Vagina (tissue), 2 donors: Measurements from ENCODE around the gene APOBEC3F. TPM values are rescaled to one million over a fixed set of nuclear protein-coding genes. Genes with fewer than 3 reads are reported as not detected.

Experiments used
- DNase-seq, 2 donors: peaks; one replicate each; pipeline ENCODE4 v3.0.0-alpha.2; 2017; ENCODE audit errors: extremely low spot score in 2 of 2
- H3K27ac ChIP-seq: fragments of 200-600 bp; sonication (generic); one replicate; pipeline ENCODE4 v1.5.1; 2019
- H3K27me3 ChIP-seq: fragments of 200-600 bp; sonication (generic); one replicate; pipeline ENCODE4 v1.5.1; 2019
- H3K36me3 ChIP-seq, 2 donors: fragments of 200-600 bp; sonication (generic); one replicate each; pipeline ENCODE4 v1.5.1; 2017 to 2019
- H3K4me1 ChIP-seq: fragments of 200-600 bp; sonication (generic); one replicate; pipeline ENCODE4 v1.5.1; 2019
- H3K4me3 ChIP-seq, 2 donors: fragments of 200-600 bp; sonication (generic); 1 replicate in 1 of 2; 2 replicates in 1 of 2; pipeline ENCODE4 v1.5.1; 2016 to 2019
- H3K9me3 ChIP-seq: fragments of 200-600 bp; sonication (generic); one replicate; pipeline ENCODE4 v1.5.1; 2019
- CTCF ChIP-seq, 3 experiments: fragments of 450-650 bp in 2 of 3; fragments of 200-600 bp in 1 of 3; sonication (generic) in 1 of 3; IDR thresholded peaks; one replicate each; pipeline ENCODE4 v1.5.1; 2017 to 2019; ENCODE audit warnings: antibody characterized with exemption in 3 of 3, mild to moderate bottlenecking in 2 of 3, moderate library complexity in 2 of 3
- POLR2A ChIP-seq, 2 donors: fragments of 450-650 bp; IDR thresholded peaks; one replicate each; pipeline ENCODE4 v1.6.1; 2017; ENCODE audit warnings: antibody characterized with exemption in 2 of 2, mild to moderate bottlenecking in 2 of 2, moderate library complexity in 2 of 2
- POLR2AphosphoS5 ChIP-seq, 2 donors: sonication (generic); formaldehyde crosslinking; IDR thresholded peaks; one replicate each; pipeline ENCODE4 v1.9.0; 2017; ENCODE audit warnings: antibody characterized with exemption in 2 of 2, mild to moderate bottlenecking in 2 of 2, low read depth in 1 of 2; ENCODE audit not compliant: insufficient read depth in 1 of 2
- intact Hi-C: fragments of 100-400 bp; cut with DNase I; formaldehyde crosslinking; loops from one replicate; pipeline ENCODE4 v1.15.1; 2023
- total RNA-seq: library from RNA; depleted of rRNA; stranded (reverse); fragments of >200 nt; gene quantifications from one replicate; pipeline ENCODE4 v1.2.3, GENCODE V29; 2016

APOBEC3F gene
- total RNA-seq, 1 donor from 2014 or later = 2.7 TPM

- Histone ChIP-seq H3K27me3 (no peaks in the 10 kb centered on the region), H3K27ac (no peak overlapping the region), H3K4me1 (no peaks in the 10 kb centered on the region), H3K36me3 (no peaks in the 10 kb centered on the region), H3K4me3 (no peak overlapping the region), H3K9me3 (no peaks in the 10 kb centered on the region)
- no peak for DNase-seq
- TF ChIP-seq POLR2AphosphoS5 (IDR thresholded peaks at IDR 0.05; ENCODE audit: insufficient read depth in 1 of 2, low read depth in 1 of 2) = no peak
- TF ChIP-seq POLR2A (IDR thresholded peaks at IDR 0.05) = no peak
- TF ChIP-seq CTCF (IDR thresholded peaks at IDR 0.05) = no peak
- intact Hi-C loops = no loop called here
These were observed 49.3 kb downstream of the APOBEC3F start for GRCh38 chr22:39089928-39090327.

DNA sequence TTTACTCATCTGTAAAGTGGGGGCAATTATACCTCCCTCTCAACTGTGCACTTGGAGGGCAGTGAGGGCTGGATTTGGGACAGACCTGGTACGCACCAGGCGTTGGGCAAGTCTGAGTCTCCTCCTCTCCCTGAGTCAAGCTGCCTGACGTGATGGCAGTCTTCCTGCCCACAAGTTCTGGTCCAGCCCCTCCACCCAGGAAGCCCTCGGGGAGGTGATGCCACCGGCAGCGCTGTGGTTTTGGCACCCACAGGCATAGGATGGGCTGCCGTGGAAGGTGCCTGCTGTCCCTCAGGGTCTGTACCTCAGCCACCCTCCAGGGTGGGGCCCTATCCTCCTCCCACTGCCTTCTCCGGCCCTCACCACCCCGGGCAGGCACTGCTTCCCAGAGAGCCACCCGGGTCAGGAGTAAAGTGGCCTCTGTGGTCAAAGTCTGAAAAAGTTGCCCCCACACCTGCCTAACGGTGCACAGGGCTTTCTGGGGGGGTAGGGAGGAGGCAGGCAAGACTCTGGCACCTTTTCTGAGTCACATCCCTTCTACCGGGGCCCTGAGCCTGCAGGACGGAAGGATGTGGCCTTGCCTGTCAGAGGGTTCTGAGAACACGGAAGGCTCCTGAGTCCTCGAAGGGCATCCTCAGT lies 49.9 kb downstream of the APOBEC3F start:
- DNase-seq = no peak
- intact Hi-C loops = no loop called here
- H3K27ac ChIP-seq = no peak overlapping the region

GRCh38 chr22:39091126-39092081 lies 50.7 kb downstream of the APOBEC3F start:
- Histone ChIP-seq H3K4me3 (no peak overlapping the region), H3K4me1 (peaks cover under 1% of the 10 kb centered on the region), H3K36me3 (no peaks in the 10 kb centered on the region), H3K27ac (no peak overlapping the region), H3K27me3 (no peaks in the 10 kb centered on the region), H3K9me3 (no peaks in the 10 kb centered on the region)
- no peak for TF ChIP-seq POLR2A (IDR thresholded peaks at IDR 0.05)
- no peak for TF ChIP-seq CTCF (IDR thresholded peaks at IDR 0.05)
- DNase-seq = no peak
- intact Hi-C loops = no loop called here

More for the DNA sequence above, 49.9 kb downstream of the APOBEC3F start:
- Histone ChIP-seq H3K4me3 (no peak overlapping the region), H3K27me3 (no peaks in the 10 kb centered on the region), H3K4me1 (no peaks in the 10 kb centered on the region), H3K9me3 (no peaks in the 10 kb centered on the region), H3K36me3 (no peaks in the 10 kb centered on the region)
- TF ChIP-seq POLR2AphosphoS5 (IDR thresholded peaks at IDR 0.05; ENCODE audit: insufficient read depth in 1 of 2, low read depth in 1 of 2) (peak in 1 of 2 donors; percentile 68), CTCF (IDR thresholded peaks at IDR 0.05) (no peak)

DNA sequence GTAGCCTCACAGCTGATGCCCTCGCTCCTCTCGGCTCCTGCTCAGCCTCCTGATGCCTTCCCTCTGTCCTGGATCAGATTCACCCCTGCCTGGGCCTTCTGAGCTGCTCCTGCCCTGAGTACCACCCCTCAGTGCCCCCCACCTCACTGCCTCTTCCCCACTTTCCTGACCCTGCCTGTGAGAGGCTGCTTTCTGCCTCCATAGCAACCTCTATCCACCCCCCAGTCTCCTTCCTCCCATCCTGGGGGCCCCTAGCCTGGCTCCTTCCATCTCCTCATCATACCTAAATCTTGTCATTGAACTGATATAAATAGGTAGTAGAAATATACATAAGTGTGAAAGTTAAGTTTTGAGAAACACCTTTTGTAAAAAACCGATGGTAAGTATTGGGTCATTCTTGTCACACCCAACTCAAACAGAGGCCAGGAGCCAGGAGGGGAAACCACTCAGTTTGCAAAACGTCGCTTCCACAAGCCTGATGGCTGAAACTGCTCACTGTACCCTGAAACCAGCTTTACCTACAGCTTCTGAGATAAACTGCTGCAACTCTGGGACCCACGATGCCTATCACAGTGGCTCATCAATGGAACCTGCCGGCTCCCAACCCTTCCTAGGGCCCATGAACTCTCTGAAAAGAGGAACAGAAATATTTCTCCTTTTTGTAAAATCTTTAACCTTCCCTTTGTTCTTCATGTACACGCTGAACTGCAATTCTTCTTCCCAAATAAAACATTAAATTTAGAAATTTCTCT lies 51.6 kb downstream of the APOBEC3F start:
- Histone ChIP-seq H3K4me1 (peaks cover 10% of the 10 kb centered on the region), H3K27ac (no peak overlapping the region), H3K36me3 (no peaks in the 10 kb centered on the region), H3K27me3 (no peaks in the 10 kb centered on the region), H3K9me3 (no peaks in the 10 kb centered on the region), H3K4me3 (no peak overlapping the region)
- TF ChIP-seq POLR2AphosphoS5 (IDR thresholded peaks at IDR 0.05; ENCODE audit: insufficient read depth in 1 of 2, low read depth in 1 of 2) = no peak
- TF ChIP-seq CTCF (IDR thresholded peaks at IDR 0.05) = no peak
- no peak for TF ChIP-seq POLR2A (IDR thresholded peaks at IDR 0.05)
- intact Hi-C loops = no loop called here
- no peak for DNase-seq
